GM18498 (cell line): ENCODE measurements around the gene ADAMTS13.
"Not testable (repeated sequence)": the region's sequence is repeated elsewhere in the genome, so short reads cannot be mapped to it uniquely, and the experiment has no call there.

ENCODE experiments used
- ATAC-seq: cut with Tn5 transposase; IDR thresholded peaks from one replicate; pipeline ENCODE4 v1.9.1; 2021; ENCODE audit warnings: mild to moderate bottlenecking, moderate library complexity; ENCODE audit not compliant: unreplicated experiment

The ADAMTS13 gene

DNA sequence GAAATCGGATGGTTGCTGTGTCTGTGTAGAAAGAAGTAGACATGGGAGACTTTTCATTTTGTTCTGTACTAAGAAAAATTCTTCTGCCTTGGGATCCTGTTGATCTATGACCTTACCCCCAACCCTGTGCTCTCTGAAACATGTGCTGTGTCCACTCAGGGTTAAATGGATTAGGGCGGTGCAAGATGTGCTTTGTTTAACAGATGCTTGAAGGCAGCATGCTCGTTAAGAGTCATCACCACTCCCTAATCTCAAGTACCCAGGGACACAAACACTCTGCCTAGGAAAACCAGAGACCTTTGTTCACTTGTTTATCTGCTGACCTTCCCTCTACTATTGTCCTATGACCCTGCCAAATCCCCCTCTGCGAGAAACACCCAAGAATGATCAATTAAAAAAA, 30.7 kb upstream of the ADAMTS13 start:
- ATAC-seq: not testable (repeated sequence)

DNA sequence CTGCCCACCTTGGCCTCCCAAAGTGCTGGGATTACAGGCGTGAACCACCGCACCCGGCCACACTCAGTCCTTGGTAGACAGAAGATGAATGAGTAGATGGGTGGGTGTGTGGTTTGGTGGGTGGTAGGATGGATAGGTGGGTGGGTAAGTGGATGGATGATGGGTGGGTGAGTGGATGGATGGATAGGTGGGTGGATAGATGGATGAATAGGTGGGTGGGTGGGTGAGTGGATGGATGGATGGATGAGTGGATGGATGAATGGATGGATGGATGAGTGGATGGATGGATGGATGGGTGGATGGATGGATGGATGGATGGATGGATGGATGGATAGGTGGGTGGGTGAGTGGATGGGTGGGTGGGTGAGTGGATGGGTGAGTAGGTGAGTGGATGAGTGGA, 29.9 kb upstream of the ADAMTS13 start:
- not testable (repeated sequence) for ATAC-seq

DNA sequence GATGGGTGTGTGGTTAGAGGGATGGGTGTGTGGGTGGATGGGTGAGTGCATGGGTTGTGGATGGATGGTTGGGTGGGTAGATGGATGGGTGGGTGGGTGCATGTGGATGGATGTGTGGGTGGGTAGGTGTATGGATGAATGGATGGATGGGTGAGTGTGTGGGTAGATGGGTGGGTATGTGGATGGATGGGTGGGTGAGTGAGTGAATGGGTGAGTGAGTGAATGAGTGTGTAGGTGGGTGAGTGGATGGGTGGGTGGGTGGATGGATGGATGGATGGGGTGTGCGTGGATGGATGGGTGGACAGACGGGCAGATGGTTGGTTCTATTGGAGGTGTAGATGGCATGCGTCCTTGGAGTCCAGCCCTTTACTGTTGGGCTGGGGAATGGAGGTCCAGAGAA, 28.8 kb upstream of the ADAMTS13 start:
- ATAC-seq: no peak

DNA sequence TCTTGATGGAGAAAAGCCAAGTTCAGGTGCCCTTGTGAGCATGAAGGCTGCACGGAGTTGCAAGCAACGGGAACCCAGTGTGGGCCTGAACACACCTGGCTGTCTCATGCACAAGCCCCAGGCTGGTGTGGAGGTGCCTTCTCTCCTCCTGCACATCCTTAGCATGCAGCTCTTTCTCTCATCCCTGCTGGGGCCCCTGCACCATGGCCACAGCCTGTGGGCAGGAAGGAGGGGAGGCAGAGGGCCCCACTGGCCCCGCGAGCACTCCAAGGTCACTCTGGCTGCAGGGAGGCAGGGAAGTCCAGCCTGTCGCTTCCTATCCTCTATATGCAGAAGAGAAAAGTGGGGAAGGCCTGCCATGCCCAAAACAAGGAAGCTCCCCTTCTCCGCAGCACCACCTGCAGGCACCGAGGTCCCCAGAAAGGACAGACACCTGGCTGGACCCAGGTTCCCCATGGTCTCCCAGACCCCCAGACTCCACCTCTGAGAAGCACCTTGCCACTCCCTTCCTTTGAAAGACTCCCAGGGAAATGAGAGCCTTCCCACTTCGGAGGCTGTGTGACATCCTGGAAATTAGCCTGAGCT, 27.4 kb upstream of the ADAMTS13 start:
- no peak for ATAC-seq

DNA sequence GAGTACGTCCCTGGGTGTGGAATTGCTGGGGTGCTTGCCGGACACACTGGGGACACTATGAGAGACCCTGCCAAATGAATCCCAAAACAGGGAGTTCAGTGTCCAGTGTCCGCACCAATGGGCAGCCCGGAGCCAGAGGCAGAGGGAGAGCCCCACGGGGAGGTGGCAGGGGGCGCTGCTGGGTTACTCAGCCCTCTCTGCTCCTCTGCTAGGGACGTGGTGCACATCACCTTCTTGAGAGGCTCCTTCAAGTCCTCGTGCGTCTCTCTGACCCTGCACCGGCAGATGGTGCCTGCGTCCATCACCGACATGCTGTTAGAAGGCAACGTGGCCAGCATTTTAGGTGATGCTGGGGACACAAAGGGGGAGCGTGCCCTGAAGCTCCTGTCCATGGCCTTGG, 25.2 kb upstream of the ADAMTS13 start:
- no peak for ATAC-seq

DNA sequence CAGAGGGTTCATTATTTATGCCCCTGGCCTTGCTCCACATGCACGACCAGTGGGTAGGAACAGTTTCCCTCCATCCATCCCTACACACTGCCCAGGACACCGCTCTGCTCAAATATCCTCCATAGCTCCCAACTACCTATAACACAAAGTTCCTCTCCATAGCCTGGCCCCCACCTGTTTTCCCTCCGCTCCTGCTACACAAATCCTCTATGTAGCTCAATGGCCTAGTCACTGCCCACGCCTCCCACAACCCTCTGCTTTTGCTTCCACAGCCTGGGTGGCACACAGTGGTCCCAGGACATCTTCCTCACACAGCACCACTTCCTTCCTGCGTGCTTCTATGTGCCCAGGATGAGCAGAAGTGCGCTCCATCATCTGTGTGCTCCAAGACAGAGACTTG, 24.8 kb upstream of the ADAMTS13 start:
- ATAC-seq: no peak

DNA sequence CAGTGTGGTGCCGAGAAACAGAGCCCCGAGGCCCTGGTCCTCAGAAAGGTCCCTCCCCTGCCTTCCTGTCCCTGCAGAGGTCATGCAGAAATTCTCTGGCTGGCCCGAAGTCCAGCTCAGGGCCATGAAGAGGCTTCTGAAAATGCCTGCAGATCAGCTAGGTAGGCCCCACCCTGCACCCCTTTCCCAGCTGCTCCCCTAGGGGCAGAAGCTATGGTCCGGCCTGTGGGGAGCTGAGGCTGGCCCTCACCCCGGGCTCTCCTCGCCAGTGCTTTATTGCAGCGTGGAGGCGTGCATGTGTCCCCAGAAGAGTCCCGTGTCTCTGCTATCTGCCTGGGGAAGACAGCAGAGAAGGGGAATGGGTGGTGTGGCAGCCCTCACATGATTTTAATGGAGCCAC, 24.3 kb upstream of the ADAMTS13 start:
- ATAC-seq: no peak

DNA sequence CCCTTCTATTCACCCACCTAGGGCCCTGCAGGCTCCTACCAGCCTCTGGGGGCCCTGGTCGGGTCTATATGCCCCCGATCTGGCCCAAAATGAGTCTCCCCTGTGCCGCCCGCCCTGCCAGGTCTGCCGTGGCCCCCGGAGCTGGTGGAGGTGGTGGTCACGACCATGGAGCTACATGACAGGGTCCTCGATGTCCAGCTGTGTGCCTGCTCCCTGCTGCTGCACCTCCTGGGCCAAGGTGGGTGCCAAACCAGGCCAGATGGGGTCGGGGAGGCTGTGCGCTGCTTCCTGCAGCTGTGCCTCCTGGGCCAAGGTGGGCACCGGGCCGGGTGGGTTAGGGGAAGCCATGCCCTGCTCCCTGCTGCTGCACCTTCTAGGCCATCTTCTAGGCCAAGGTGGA, 21.9 kb upstream of the ADAMTS13 start:
- ATAC-seq: no peak

DNA sequence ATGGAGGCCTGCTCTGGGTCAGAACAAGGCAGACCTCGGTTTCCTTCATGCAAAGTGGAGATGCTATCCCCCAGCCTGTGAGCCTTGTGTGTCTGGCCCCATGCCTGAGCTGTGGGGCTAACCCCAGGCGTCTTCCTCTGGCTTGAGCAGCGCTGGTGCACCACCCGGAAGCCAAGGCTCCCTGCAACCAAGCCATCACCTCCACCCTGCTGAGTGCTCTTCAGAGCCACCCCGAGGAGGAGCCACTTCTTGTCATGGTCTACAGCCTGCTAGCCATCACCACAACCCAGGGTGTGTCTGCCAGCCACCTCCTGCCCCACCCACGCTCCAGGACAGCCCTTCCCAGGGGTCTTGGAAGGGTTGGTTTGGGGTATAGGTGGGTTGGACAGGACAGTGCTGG, 20.6 kb upstream of the ADAMTS13 start:
- no peak for ATAC-seq

DNA sequence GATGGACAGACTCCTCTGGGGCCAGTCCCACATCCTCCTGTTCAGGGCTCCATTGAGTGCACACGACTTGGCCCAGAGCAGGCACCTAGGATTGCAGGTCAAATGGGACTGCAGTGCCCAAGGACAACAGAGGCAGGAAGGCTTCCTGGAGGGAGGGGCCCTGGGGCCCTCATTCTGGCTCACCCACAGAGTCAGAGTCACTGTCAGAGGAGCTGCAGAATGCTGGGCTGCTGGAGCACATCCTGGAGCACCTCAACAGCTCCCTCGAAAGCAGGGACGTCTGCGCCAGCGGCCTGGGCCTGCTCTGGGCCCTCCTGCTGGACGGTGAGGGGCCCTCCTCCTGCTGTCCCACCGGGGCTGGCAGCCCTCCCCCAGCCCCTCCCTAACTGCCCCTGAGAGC, 19.5 kb upstream of the ADAMTS13 start:
- ATAC-seq: no peak

DNA sequence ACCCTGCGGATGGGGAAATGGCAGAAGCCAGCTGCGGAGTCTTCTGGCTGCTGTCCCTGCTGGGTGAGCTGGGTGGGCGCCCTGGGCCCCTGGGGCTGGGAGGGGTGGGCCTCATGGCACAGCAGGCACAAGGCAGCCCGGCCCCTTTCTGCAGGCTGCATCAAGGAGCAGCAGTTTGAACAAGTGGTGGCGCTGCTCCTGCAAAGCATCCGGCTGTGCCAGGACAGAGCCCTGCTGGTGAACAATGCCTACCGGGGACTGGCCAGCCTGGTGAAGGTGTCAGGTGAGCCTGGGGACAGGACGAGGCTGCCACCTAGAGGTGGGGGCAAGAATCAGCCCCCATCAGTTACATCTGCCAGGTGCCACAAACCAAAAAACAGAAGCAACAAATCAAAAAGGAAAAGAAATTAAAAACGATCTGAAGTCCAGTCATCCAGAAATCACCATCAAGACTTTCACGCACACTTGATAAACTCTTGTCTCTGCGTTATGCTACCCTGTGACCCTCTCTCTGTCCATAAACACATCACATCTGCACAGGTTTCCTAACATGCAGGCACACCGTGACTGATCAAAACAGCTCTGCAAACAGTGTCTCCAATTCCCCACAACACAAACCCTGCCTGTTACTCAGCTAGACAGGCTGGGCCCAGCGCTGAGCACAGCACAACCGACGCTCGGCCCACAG, 18.3 kb upstream of the ADAMTS13 start:
- ATAC-seq: no peak

DNA sequence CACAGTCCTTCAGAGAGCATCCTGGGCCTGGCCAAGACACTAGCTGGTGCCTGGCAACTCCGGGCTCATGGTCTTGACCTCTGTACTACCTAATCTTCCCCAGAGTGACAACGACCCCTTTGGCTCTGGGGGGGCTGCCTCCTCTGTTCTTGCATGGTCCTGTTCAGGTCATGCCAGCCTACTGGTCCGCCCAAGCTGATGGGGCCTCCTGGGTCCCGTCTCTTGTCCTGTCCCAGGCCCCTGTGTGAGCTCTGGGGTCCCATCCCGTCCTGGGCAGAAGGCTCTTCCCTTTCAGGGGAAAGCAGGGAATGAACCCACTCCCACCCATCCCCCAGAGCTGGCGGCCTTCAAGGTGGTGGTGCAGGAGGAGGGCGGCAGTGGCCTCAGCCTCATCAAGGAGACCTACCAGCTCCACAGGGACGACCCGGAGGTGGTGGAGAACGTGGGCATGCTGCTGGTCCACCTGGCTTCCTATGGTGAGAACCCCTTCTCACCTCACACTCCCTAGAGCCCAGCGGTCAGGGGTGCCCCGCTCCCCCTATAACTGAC, 17.6 kb upstream of the ADAMTS13 start:
- ATAC-seq: no peak

DNA sequence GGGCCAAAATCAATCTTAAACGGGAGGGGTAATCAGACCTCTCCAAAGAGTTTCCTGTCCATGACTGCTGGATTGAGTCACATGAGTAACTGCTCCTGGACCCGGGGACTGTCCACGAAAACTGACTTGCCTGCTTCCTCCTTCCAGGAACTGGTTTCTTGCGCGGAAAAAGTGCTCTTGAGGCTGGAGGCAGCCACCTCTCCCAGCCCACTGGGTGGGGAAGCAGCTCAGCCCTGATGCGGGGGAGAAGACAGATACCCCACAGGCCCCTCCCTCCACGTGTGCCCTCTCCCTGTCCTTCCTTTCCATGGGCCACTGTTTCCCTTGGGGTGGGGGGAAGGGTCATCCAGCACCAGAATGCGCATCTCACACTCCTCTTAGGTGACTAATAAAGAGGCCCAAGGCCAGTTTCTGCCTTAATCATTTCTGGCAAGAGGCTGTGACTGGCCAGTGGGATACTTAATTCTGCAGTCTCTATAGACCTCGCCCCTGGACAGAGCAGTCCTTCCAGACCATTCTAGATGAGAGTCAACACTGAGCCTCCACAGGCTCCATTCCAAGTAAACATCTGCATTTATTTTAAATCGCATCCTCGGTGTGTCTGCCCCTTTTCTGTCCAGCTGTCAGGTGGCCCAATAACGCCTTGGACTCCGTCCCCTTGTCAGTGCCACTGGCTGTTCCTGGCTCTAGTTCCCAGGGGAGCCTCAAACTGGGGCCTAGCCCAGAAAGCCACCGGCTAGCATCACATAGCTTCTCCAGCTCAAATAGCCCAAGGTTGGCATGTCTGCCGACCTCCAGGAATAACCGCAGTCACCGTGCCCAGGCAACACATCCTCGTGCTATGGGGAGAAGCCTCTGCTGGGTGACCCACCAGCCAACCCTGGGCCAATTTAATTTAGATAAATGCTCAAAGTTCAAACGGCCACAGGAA, 16.4 kb upstream of the ADAMTS13 start:
- no peak for ATAC-seq

DNA sequence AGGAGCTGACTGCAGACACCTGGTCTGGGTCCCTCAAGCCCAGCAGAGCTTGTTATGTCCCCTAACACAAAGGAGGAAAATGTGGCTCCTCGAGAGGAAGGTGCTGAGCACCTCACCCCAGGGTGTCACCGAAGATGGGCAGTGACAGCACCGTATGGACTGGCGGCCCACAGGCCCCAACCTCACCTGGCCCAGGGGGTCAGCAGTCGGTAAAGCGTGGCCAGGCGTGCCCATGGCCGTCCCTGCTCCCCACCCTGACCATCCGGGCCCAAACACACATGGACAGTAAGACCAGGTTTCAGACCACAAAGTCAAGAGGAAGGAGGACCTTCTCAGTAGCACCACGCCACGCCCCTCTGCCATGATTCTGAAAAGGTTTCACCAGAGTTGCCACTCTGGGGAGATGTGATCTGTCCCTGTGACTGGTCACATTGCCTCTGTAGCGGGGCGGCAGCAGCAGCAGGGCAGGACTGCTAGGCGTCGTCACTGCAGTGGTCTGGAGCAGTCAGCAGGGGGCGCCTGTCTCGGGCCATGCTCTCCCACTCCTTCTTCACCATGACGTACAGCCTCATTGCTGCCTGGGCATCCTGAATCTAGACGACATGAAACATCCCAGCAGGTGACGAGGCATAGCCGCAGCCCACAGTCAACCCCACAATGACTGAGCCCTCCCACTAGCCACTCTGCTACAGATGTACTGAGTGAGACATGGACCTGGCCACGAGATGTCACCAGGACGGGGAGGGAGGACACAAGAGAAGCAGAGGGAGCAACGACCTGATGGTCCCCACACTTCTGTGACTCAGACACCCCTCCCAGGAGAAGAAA, 15.5 kb upstream of the ADAMTS13 start:
- ATAC-seq: peak; percentile 54

DNA sequence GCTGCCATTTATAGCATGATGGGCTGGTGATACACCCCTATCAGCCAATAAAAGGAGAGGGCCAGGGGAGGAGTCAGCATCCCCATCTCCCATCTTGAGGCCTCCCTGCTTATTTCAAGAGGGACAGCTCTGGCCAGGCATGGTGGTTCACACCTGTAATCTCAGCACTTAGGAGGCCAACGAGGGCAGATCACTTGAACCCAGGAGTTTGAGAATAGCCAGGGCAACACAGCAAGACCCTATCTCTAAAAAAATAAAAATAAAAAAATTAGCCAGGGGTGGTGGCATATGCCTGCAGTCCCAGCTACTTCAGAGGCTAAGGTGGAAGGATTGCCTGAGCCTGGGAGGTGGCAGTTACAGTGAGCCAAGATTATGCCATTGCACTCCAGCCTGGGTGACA, 14.1 kb upstream of the ADAMTS13 start:
- no peak for ATAC-seq

DNA sequence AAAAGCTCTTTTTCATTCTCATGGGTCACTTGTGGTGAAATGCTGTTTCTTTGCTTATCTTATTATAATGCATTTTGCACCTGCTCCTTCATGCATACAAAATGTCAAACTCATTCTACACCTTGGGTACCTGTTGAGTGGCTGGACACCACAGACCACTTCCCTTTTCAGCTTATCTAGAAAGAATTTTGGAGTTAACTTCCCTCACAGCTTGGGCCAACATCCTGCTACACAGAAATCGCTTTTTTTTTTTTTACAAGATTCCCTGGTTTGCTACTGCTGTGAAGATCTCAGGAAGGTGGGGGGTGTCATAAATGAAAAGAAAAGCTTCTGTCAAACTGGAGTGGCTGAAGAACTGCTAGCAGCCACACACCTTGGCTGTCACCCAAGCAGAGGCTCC, 7.0 kb upstream of the ADAMTS13 start:
- ATAC-seq: no peak

DNA sequence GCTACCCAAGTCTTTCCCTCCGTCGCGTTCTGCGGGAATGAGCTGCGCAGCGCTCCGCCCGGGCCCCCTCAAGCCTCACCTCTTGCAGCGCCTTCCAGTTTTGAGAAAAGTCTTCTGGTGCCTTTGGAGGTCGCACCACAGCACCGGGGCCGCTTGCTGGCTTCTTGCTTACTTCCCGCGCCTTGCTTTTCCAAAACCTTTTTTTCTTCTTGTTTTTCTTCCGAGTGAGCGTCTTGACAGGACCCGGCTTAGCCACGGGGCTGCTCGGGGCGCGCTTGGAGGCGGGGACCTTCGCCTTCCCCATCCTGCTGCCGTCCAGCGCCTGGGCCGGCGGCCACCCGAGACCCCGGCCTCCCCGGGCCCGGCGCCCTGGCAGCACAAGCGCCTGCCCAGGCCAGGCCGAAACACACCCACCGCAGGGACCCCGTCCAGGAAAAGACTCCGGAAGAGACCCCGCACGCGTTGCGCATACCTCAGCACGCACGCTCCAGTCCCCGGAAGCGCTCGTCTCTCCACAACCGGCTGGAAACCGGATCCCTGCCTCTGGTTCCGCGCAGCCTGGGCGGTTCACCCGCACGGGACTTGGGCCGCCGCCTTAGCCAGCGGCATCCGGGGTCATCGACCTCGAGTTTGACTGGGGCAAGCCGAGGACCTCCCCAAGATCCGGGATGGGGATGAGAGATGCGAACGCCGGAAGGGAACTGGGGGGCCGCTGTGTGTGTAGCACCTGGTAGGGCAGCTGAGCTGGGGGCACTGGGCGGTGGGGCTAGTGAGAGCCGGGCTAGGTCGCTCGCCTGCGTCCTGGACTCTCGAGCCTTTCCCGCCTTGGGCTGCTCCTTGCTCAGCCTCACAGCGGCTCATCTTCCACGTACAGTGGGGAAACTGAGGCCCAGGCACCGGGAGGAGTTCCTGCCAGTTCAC, 4.4 kb upstream of the ADAMTS13 start, which contains the start of gene REXO4:
TSS of gene REXO4 (minus strand) at position 470 of the 921 bp plus-strand sequence. CDS start at position 304, 166 bp downstream.
- peak; percentile 78 for ATAC-seq

DNA sequence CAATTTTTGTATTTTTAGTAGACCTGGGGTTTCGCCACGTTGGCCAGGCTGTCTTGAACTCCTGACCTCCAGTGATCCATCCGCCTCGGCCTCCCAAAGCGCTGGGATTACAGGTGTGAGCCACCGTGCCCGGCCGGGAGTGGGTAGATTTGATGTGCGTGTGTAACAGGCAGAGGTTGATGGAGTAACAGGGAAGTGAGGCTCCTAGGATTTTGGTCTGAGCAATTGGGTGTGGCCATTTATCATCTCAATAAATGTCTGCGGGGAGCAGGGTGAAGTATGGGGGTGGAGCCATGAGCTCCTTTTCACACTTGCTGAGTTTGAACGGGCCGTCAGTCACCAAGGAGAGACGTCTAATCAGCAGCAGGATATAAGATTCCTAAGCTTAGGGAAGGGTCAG, 3.2 kb upstream of the ADAMTS13 start:
- no peak for ATAC-seq

DNA sequence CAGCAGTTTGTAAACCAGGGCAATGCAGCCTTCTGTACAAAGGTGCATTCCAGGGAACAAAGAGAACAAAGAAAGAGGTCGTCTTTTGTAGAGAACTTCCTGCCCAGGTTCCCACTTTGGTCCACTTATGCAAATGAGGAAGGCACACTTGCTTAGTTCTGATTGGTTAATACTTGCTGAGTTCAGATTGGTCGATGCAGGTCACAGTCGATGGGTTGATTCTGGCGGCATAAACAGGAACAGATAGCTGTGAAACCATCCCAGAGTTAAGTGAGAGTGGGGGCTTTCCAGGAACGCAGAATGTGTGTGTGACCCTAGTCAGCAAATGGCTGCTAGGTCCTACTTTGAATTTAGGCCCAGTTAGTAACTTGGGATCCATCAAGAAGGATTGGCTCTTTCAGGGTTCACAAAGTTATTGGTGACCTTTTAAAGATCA, 1.8 kb upstream of the ADAMTS13 start:
- no peak for ATAC-seq
